ENCODE data around the gene KLHL1.

KLHL1 gene

GRCh38 chr13:69857183-69857821 lies 250.9 kb downstream of the KLHL1 start:
- DNase-seq, result no peak

GRCh38 chr13:69856331-69856730 lies 251.9 kb downstream of the KLHL1 start:
- no peak for DNase-seq

GRCh38 chr13:69828527-69828926 lies 279.7 kb downstream of the KLHL1 start:
- no peak for DNase-seq

- no peak for DNase-seq
These were observed 288.1 kb downstream of the KLHL1 start for GRCh38 chr13:69820180-69820579.

GRCh38 chr13:69817333-69817869 lies 290.9 kb downstream of the KLHL1 start:
- no peak for DNase-seq

GRCh38 chr13:69809152-69809551 lies 299.1 kb downstream of the KLHL1 start:
- DNase-seq, result no peak

GRCh38 chr13:69796256-69796655 lies 312.0 kb downstream of the KLHL1 start:
- DNase-seq, result no peak

- DNase-seq, result no peak
These were observed 314.3 kb downstream of the KLHL1 start for GRCh38 chr13:69793783-69794453.

GRCh38 chr13:69776937-69777336 lies 331.3 kb downstream of the KLHL1 start:
- DNase-seq, result no peak

- no peak for DNase-seq
These were observed 338.6 kb downstream of the KLHL1 start for GRCh38 chr13:69769608-69770007.

- no peak for DNase-seq
These were observed 346.7 kb downstream of the KLHL1 start for GRCh38 chr13:69761581-69761980.

- DNase-seq, result no peak
These were observed 353.2 kb downstream of the KLHL1 start for GRCh38 chr13:69755101-69755500.

- no peak for DNase-seq
These were observed 357.0 kb downstream of the KLHL1 start for GRCh38 chr13:69751259-69751658.

GRCh38 chr13:69737129-69737935 lies 370.9 kb downstream of the KLHL1 start:
- DNase-seq, result no peak

GRCh38 chr13:69721631-69722030 lies 386.6 kb downstream of the KLHL1 start:
- DNase-seq, result no peak

- no peak for DNase-seq
These were observed 387.8 kb downstream of the KLHL1 start for GRCh38 chr13:69720278-69720983.

GRCh38 chr13:69706807-69707206 lies 401.4 kb downstream of the KLHL1 start:
- no peak for DNase-seq

- no peak for DNase-seq
These were observed 403.9 kb downstream of the KLHL1 start for GRCh38 chr13:69704311-69704710.

- no peak for DNase-seq
These were observed 417.3 kb downstream of the KLHL1 start for GRCh38 chr13:69690999-69691398.

GRCh38 chr13:69683921-69684686 lies 424.1 kb downstream of the KLHL1 start:
- no peak for DNase-seq

- DNase-seq, result no peak
These were observed 426.5 kb downstream of the KLHL1 start for GRCh38 chr13:69681722-69682121.

GRCh38 chr13:69677343-69677742 lies 430.9 kb downstream of the KLHL1 start:
- DNase-seq, result no peak

Data from stimulated activated CD4-positive, alpha-beta T cell treated with anti-CD3 and anti-CD28 coated beads, Interleukin-12 subunit alpha, Interleukin-12 subunit beta, amount 100 ng/mL, for 4 hours (primary cell).